CD4-positive, alpha-beta T cell treated with Interleukin-6 for 4 hours (primary cell): Measurements from ENCODE around the gene PPP4R2.
"Not testable (repeated sequence)": the region's sequence is repeated elsewhere in the genome, so short reads cannot be mapped to it uniquely, and the experiment has no call there.

ENCODE experiments used
- DNase-seq: peaks from one replicate; pipeline ENCODE4 v3.0.0-alpha.2; 2020; ENCODE audit warnings: mixed read lengths

Gene PPP4R2

GRCh38 chr3:73026111-73026759 lies 29.6 kb downstream of the PPP4R2 start:
- no peak for DNase-seq

GRCh38 chr3:73026760-73027113 lies 30.1 kb downstream of the PPP4R2 start:
- DNase-seq: no peak

- no peak for DNase-seq
Observed at GRCh38 chr3:73028803-73029202, 32.2 kb downstream of the PPP4R2 start.

GRCh38 chr3:73029321-73029796 lies 32.7 kb downstream of the PPP4R2 start:
- no peak for DNase-seq

DNA sequence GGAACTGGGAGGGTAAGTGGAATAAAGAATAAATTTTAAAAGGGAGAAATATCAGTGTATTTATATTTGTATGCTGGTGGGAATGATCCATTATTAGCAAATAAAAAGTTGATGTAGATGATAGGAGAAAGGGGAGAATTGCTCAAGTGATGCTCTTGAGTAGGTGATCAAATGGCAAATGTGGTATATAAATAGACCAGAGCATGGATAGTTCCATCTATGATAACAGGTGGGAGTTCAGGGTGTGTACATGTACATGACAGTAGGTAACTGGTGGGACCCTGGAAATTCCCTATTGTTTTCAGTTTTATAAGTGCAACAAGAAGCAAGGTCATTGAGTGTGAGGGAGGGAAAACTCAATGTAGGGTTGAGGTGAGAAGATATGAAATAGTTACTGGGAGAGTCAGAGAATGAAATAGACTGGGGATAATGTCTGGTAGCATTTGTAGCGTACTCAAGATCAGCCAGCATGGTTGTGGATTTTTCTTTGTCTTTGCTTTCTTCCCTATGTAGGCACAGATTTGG lies 33.5 kb downstream of the PPP4R2 start:
- no peak for DNase-seq

- no peak for DNase-seq
Observed at GRCh38 chr3:73031573-73032103, 35.0 kb downstream of the PPP4R2 start.

DNA sequence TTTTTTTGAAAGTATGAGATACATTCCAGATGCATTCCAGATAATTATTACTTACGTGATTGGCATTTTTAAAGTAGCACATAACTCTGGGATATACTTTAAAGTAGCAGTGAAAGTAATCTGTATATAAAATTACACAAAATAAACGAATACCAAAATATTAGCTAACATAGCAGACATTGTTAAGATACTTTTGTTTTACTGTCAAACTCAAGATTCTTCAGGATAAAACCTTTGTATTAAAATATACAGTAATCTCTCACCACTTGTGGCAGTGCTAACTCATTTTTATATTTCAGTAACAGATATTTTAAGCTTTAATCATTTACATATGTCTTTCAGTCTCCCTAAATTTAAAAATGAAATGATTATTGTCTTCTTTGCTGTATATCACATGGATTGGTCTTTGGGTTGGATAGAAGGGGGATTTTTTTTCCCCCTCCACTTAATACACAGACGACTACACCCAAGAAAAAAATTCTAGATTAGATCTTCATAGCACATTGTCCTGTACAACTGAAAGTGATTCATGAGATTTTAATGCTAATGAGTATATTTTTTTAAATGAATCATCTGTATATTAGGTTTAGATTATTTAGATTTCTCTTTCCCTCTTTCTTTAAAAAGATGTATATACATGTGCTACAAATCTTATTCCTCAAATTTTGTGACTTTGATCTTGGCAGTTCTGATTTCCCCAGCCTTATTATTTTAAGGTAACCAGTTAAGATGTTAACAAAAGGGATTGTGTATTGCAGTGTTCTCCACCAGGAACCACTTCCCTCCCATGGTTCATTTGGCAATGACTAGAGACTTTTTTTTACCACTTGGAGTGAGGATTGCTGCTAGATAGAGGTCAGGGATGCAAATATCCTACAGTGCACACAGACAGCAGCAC lies 40.3 kb downstream of the PPP4R2 start:
- no peak for DNase-seq

- DNase-seq: no peak
Observed at GRCh38 chr3:73041537-73041936, 44.9 kb downstream of the PPP4R2 start.

DNA sequence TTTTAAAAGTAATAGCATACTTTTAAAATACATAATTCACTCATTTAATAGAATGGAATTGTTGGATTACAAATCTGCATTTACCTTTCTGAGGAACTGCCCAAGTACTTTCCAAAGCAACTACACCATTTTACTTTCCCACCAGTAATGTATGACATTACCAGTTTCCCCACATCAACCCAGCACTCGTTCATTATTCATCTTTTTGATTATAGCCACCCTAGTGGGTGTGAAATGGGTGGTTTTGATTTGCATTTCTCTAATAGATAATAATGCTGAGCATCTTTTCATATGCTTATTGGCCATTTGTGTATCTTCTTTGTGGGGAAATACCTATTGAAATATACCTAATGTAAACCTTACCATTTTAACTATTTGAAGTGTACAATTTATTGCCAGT lies 46.8 kb downstream of the PPP4R2 start:
- DNase-seq: no peak

- DNase-seq: no peak
Observed at GRCh38 chr3:73045391-73045790, 48.8 kb downstream of the PPP4R2 start.

DNA sequence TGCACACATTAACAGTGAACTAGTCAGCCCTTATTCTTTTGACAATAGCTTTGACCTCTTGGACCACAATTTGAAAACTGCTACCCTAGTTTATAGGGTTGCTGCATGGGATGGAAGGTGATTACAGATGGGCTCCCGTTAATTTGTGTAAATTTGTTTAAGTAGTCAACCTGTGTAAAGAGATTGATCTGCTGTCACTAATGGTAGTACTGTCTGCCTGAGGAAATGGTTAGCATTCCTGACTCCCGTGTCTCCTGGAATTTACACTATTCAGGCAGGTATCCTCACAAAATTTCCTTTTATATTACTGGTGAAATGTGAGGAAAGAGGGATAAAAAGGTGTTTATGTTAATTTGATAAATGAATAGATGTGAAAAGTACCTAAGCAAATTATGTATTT lies 49.6 kb downstream of the PPP4R2 start:
- no peak for DNase-seq

DNA sequence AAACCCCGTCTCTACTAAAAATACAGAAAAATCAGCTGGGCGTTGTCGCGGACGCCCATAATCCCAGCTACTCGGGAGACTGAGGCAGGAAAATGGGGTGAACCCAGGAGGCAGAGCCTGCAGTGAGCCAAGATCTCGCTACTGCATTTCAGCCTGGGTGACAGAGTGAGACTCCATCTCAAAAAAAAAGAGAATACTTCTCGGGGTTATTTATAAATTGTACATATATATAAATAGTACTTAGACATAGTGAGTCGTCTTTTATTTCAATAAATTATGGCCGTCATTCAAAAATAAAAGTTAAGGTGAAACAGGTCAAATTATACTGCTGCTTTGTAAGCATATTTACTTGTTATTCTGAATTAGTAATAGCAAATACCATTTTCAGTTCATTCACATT lies 52.7 kb downstream of the PPP4R2 start:
- DNase-seq: no peak

DNA sequence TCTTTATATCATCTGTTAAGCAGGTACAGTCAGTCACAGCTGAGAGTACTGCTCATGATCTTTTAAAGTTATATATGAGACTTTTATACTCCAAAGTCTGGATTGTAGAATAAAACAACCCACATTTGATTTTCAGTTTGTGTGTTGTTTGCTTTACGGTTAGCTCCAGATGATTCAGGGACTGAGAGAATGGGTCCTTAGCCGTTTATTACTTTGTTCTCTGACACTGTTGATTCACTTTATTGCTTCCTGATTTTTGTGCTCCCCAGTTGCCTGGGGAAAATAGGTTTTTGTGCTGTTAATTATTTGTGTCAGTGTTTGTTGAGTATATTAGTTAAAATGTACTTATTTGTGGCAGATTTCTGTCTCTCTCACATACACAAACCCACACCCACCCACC lies 56.2 kb downstream of the PPP4R2 start:
- no peak for DNase-seq

- DNase-seq: no peak
Observed at GRCh38 chr3:73055583-73055982, 59.0 kb downstream of the PPP4R2 start.

DNA sequence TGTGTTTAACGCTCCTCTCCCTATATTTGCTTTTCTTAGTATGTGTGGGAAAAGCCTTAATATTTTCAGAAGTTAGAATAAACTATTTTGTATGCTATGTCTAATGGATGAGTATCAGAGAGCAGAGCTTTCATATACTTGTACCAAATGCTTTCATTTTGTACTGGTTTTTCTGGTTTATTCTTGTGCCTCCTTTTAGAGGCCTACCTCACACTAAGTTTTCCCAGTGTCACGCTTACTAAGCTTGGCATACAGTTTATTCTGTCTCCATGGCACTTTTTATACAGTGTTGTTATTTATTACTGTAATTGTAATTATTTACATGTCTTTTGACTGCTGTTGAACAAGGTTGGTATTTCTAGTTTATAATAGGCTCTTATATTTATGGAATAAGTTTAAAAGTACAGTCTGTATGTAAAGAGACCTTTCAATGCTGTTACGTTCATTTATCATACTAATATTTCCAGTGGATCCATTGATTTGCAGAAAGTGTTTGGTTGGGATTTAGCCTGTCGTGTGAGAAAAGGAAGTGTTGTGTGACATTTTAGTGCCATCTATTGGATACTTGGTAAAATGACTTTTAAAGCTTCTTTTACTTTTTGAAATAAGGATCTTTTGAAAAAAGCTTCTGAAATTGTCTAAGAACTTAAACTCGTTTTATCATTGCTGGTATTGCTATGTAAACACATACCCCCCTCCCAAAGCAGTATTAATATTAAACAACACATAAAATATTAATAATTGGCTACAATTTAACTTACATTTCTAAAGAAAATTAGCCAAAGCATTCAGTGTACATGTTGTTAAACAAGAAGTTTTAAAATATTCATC lies 59.6 kb downstream of the PPP4R2 start:
- DNase-seq: no peak

DNA sequence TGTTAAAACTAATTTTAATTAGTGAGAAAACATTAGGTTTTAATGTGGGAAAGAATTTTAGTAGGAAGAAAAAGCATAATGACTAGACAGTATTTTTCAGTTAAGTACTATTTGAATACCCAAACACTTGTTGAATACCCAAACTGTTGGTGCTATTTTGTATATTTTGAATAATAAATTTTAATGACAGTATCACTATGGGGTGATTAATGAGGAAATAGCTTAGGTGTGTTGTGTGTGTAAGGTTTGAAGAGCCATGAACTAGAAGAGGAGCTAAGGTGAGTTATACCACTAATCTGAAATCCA lies 60.2 kb downstream of the PPP4R2 start:
- DNase-seq: no peak

GRCh38 chr3:73060302-73060723 lies 63.7 kb downstream of the PPP4R2 start:
- DNase-seq: no peak

DNA sequence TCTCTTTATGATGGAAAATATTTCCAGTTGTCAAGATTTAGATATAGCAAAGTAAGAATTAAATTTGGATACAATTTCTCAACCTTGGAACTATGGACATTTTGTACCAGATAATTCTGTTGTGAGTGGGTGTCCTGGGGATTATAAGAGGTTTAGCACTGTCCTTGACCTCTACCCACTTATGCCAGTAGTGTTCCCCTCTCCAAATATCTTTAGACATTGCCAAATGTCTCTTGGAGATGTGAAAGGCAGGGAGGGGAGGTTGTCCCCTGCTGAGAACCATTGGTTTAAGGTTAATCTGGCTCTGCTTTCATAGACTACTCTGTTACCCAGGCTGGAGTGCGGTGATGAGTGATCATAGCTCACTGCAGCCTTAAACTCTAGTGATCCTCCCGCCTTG lies 64.8 kb downstream of the PPP4R2 start, which contains the start of gene EBLN2:
Gene EBLN2 (plus strand): TSS at position 244 of the 400 bp plus-strand sequence. CDS start 423 bp downstream, outside the sequence.
- no peak for DNase-seq

- DNase-seq: not testable (repeated sequence)
Observed at GRCh38 chr3:73066243-73066642, 69.6 kb downstream of the PPP4R2 start.

DNA sequence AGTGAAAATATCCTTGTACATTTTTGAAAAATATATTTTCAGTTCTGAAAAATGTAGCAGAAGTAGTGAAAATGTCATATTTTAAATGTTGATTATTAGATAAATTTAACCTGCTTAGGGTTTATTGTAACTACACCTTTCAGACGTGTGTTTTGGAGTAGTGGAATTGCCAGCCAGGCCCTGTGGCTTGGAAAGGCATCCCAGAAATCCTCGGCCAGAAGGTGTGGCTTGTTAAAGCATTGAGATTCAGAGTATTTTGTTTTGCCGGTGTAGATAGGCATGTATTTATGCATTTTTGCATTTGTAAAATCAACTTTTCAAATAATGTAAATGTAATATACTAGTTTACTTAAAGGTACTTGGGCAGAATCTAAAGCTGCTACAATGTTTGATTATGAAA lies 71.8 kb downstream of the PPP4R2 start:
- DNase-seq: no peak

- no peak for DNase-seq
Observed at GRCh38 chr3:73069187-73069586, 72.6 kb downstream of the PPP4R2 start.

GRCh38 chr3:73069775-73070444 lies 73.3 kb downstream of the PPP4R2 start:
- DNase-seq: no peak
